Fibroblast of lung (primary cell): ENCODE data around the gene CDH15.
"Not testable (repeated sequence)": the region's sequence is repeated elsewhere in the genome, so short reads cannot be mapped to it uniquely, and the experiment has no call there.

Experiments
- EZH2 ChIP-seq: IDR thresholded peaks from 2 replicates; pipeline ENCODE4 v1.5.1; 2012; ENCODE audit warnings: low read length, control low read depth, mild to moderate bottlenecking; ENCODE audit errors: missing control alignments
- TF ChIP-seq, protein P1 (sequence below), 2 donors: IDR thresholded peaks in 1 of 2; conservative IDR thresholded peaks in 1 of 2; 1 replicate in 1 of 2; 2 replicates in 1 of 2; pipeline ENCODE4 v1.5.1; 2011 to 2012; ENCODE audit warnings: low read length in 2 of 2, control low read depth in 1 of 2, inconsistent platforms in 1 of 2, low read depth in 1 of 2, mild to moderate bottlenecking in 1 of 2

GRCh38 chr16:89165681-89165979 lies 5.9 kb upstream of the CDH15 start:
- not testable (repeated sequence) for TF ChIP-seq EZH2
- TF ChIP-seq, protein P1, sequence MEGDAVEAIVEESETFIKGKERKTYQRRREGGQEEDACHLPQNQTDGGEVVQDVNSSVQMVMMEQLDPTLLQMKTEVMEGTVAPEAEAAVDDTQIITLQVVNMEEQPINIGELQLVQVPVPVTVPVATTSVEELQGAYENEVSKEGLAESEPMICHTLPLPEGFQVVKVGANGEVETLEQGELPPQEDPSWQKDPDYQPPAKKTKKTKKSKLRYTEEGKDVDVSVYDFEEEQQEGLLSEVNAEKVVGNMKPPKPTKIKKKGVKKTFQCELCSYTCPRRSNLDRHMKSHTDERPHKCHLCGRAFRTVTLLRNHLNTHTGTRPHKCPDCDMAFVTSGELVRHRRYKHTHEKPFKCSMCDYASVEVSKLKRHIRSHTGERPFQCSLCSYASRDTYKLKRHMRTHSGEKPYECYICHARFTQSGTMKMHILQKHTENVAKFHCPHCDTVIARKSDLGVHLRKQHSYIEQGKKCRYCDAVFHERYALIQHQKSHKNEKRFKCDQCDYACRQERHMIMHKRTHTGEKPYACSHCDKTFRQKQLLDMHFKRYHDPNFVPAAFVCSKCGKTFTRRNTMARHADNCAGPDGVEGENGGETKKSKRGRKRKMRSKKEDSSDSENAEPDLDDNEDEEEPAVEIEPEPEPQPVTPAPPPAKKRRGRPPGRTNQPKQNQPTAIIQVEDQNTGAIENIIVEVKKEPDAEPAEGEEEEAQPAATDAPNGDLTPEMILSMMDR (conservative IDR thresholded peaks at IDR 0.05 in 1 of 2, IDR thresholded peaks at IDR 0.05 in 1 of 2; ENCODE audit: low read depth in 1 of 2, low read length in 2 of 2): not testable (repeated sequence)
